Cardiac muscle cell (in vitro differentiated cells and primary cell): ENCODE measurements around the gene FAF2. TPM values are rescaled to one million over a fixed set of nuclear protein-coding genes. Genes with fewer than 3 reads are reported as not detected.
A peak's percentile ranks its signal among the peaks of the same experiment; 100 is the strongest.

Experiments used
- DNase-seq, 2 donors: peaks; one replicate each; pipeline versions ENCODE4 v3.0.0 to v3.0.0-alpha.2; 2010 to 2017; ENCODE audit warnings: low read depth in 1 of 2, low spot score in 1 of 2
- H3K27ac ChIP-seq: fragments of 200-600 bp; sonication (generic); 2 replicates; pipeline ENCODE4 v1.5.1; 2016
- H3K27me3 ChIP-seq: fragments of 200-600 bp; sonication (generic); 2 replicates; pipeline ENCODE4 v1.6.0; 2016; ENCODE audit warnings: control low read depth
- H3K36me3 ChIP-seq: fragments of 200-600 bp; sonication (generic); 2 replicates; pipeline ENCODE4 v1.5.1; 2016; ENCODE audit warnings: control low read depth
- H3K4me1 ChIP-seq: fragments of 200-600 bp; sonication (generic); 2 replicates; pipeline ENCODE4 v1.8.1; 2017; ENCODE audit warnings: low read depth, mild to moderate bottlenecking, mixed run types
- H3K4me3 ChIP-seq: fragments of 200-600 bp; sonication (generic); 2 replicates; pipeline ENCODE4 v1.5.1; 2016; ENCODE audit warnings: mild to moderate bottlenecking
- H3K9me3 ChIP-seq: fragments of 200-600 bp; sonication (generic); 2 replicates; pipeline ENCODE4 v1.5.1; 2017; ENCODE audit warnings: low read depth, mild to moderate bottlenecking, control low read depth
- polyA plus RNA-seq: library from polyadenylated mRNA; unstranded; fragments of >200 nt; fragmentation: Nextera tagmentation; extraction: Ambion mirVana; gene quantifications from 2 replicates; pipeline ENCODE4 v1.2.1, GENCODE V29; 2016
- total RNA-seq: library from RNA; depleted of rRNA; stranded (reverse); fragments of >200 nt; gene quantifications from 2 replicates; pipeline ENCODE4 v1.2.3, GENCODE V29; 2016
- TF ChIP-seq, protein P1 (sequence below): IDR thresholded peaks from 2 replicates; pipeline ENCODE4 v1.5.1; 2012; ENCODE audit warnings: low read depth, mild to moderate bottlenecking, low read length

The FAF2 gene
- total and polyA plus RNA-seq, 2 experiments from 2014 or later = 26.1 to 29.0 TPM

DNA sequence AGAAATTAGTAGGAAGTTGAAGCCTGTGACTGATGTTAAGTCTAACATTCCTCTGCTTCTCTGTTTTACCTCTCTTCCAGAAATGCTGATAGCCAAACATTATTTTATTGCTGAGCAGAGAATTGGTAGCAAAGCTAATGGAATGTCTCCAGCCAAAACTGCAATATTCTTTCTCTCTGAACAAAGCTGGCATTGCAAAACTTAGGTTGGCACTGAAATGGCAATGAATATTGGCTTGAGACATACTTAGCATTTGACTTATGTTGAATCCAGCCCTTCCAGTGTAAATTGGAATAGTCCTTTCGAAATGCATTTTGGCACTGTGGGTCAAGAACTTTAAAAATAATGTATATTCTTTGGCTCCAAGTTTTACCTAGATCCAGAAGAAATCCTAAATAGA lies 21.1 kb downstream of the FAF2 start:
- Histone ChIP-seq H3K36me3 (peaks cover 6% of the 10 kb centered on the region), H3K27me3 (no peaks in the 10 kb centered on the region), H3K9me3 (no peaks in the 10 kb centered on the region), H3K27ac (no peak overlapping the region), H3K4me1 (peaks cover 3% of the 10 kb centered on the region), H3K4me3 (no peak overlapping the region)
- DNase-seq = no peak
- TF ChIP-seq, protein P1, sequence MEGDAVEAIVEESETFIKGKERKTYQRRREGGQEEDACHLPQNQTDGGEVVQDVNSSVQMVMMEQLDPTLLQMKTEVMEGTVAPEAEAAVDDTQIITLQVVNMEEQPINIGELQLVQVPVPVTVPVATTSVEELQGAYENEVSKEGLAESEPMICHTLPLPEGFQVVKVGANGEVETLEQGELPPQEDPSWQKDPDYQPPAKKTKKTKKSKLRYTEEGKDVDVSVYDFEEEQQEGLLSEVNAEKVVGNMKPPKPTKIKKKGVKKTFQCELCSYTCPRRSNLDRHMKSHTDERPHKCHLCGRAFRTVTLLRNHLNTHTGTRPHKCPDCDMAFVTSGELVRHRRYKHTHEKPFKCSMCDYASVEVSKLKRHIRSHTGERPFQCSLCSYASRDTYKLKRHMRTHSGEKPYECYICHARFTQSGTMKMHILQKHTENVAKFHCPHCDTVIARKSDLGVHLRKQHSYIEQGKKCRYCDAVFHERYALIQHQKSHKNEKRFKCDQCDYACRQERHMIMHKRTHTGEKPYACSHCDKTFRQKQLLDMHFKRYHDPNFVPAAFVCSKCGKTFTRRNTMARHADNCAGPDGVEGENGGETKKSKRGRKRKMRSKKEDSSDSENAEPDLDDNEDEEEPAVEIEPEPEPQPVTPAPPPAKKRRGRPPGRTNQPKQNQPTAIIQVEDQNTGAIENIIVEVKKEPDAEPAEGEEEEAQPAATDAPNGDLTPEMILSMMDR = no peak

DNA sequence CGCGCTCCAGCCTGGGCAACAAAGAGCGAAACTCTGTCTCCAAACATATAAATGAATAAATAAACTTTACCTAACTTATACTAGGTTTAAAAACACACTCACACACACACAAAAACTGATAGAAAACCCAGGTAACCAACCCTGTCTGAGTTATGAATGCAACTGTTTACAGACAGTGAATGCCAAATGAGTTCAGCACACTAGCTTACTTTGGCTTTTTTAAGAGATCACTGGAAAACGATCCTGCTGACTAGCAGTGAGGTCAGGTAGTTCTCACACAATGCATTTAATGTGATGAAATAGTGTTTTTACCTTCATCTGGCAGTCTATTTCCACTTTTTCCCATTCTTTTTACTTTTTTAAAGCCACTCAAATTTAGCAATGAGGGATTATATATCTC lies 22.4 kb downstream of the FAF2 start:
- Histone ChIP-seq H3K9me3 (no peaks in the 10 kb centered on the region), H3K4me3 (no peak overlapping the region), H3K4me1 (peaks cover 3% of the 10 kb centered on the region), H3K27me3 (no peaks in the 10 kb centered on the region), H3K27ac (peak overlapping the region; percentile 23), H3K36me3 (peaks cover 6% of the 10 kb centered on the region)
- DNase-seq = no peak
- TF ChIP-seq, protein P1 = no peak

DNA sequence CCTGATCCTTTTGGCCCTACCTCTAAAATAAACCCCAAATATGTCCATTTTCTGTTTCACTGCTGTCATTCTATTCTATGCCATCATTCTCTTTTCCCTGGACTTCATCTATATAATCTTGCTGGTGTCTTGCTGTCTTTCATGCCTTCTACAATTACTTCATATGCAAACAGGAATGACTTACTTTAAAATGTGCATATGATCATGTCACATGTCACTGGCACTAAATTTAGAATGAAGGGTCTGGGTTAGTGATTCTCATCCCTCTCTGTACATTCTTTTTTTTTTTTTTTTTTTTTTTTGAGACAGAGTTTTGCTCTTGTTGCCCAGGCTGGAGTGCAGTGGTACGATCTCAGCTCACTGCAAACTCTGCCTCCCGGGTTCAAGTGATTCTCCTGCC lies 22.9 kb downstream of the FAF2 start:
- DNase-seq = no peak
- no peak overlapping the region for H3K4me3 ChIP-seq
- H3K9me3 ChIP-seq = no peaks in the 10 kb centered on the region
- TF ChIP-seq, protein P1 = no peak
- no peak overlapping the region for H3K27ac ChIP-seq
- H3K4me1 ChIP-seq = peaks cover 2% of the 10 kb centered on the region
- no peaks in the 10 kb centered on the region for H3K27me3 ChIP-seq
- H3K36me3 ChIP-seq = peaks cover 6% of the 10 kb centered on the region

DNA sequence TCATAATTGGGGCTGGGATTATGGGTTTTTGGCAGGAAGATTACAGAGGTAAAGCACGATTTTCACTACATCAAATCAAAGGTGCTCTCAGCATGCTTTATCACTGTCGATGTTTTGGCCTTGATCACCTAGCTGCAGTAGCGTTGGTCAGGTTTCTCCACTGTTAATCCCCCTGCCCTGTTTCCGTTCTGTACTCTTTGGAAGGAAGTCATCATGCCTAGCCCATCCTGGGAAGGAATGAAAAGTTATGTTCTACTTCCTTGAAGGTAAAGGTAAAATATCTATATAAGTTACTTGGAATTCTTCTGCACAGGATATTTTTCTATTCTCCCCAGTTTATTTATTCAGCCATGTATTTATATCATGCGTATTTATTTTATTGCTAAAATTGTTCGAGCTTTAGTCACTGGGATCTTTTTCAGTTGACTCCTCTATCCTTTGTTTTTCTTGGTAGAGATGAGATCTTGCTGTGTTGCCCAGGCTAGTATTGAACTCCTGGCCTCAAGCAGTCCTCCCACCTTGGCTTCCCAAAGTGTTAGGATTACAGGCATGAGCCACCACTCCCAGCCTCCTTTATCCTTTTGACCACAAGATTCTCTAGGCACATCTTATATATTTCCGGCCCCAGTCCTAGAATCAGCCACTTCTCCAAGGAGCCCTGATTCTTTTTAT lies 25.3 kb downstream of the FAF2 start:
- Histone ChIP-seq H3K9me3 (no peaks in the 10 kb centered on the region), H3K4me1 (no peaks in the 10 kb centered on the region), H3K36me3 (peaks cover 6% of the 10 kb centered on the region), H3K27me3 (no peaks in the 10 kb centered on the region), H3K4me3 (no peak overlapping the region), H3K27ac (no peak overlapping the region)
- TF ChIP-seq, protein P1 = no peak
- no peak for DNase-seq

DNA sequence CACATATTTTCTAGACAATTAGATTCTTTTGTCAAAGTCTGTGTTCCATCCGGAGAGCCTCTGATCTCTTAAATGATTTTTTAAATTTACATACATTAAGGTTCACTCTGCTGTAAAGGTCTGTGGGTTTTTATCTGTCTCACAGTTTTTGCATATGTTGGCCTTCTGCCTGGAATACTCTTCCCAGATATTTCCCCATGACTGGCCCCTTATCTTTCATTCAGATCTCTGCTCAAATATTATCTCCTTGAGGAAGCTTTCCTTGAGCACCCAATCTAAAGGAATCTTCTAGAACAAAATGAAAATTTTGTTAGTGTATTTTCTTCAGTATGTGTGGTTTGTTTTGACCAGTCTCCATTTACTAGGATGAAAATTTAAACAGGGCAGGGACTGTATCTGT lies 26.3 kb downstream of the FAF2 start:
- DNase-seq = peak in 1 of 2 donors; percentile 3
- H3K4me1 ChIP-seq = no peaks in the 10 kb centered on the region
- no peaks in the 10 kb centered on the region for H3K27me3 ChIP-seq
- TF ChIP-seq, protein P1 = no peak
- peaks cover 11% of the 10 kb centered on the region for H3K36me3 ChIP-seq
- no peaks in the 10 kb centered on the region for H3K9me3 ChIP-seq
- H3K4me3 ChIP-seq = no peak overlapping the region
- no peak overlapping the region for H3K27ac ChIP-seq
